Activated CD8-positive, alpha-beta T cell treated with anti-CD3 and anti-CD28 coated beads, Interleukin-2, amount 10 ng/mL, durations not matched to agents 7 days and 5 days (primary cell): ENCODE results near the gene RPS16. TPM values are rescaled to one million over a fixed set of nuclear protein-coding genes. Genes with fewer than 3 reads are reported as not detected.
A peak's percentile ranks its signal among the peaks of the same experiment; 100 is the strongest.

Experiments
- ATAC-seq: fragments of 150-1000 bp; cut with Tn5 transposase; one replicate; pipeline ENCODE4 v1.10.0; 2021; ENCODE audit warnings: moderate library complexity
- CTCF ChIA-PET: fragments of 350-600 bp; sonication (Branson Sonifier 250); formaldehyde crosslinking; loops from one replicate; lab custom pipeline; 2021; ENCODE audit warnings: antibody characterized with exemption; lab: Charles Lee
- POLR2A ChIA-PET: fragments of 350-600 bp; sonication (Branson Sonifier 250); formaldehyde crosslinking; loops from one replicate; lab custom pipeline; 2021; ENCODE audit warnings: antibody characterized with exemption; lab: Charles Lee
- DNase-seq: peaks from one replicate; pipeline ENCODE4 v3.0.0-alpha.2; 2020
- H3K27ac Mint-ChIP-seq: one replicate; pipeline ENCODE4 v1.8.0; 2021; ENCODE audit warnings: mild to moderate bottlenecking, mixed read lengths
- H3K27me3 Mint-ChIP-seq: one replicate; pipeline ENCODE4 v1.8.0; 2021; ENCODE audit warnings: low read depth, mixed read lengths
- H3K36me3 Mint-ChIP-seq: one replicate; pipeline ENCODE4 v1.8.0; 2021; ENCODE audit warnings: low read depth, mixed read lengths
- H3K4me1 Mint-ChIP-seq: one replicate; pipeline ENCODE4 v1.8.0; 2021; ENCODE audit warnings: low read depth, mixed read lengths
- H3K4me3 Mint-ChIP-seq: one replicate; pipeline ENCODE4 v1.8.0; 2021; ENCODE audit warnings: mild to moderate bottlenecking, mixed read lengths
- H3K9me3 Mint-ChIP-seq: one replicate; pipeline ENCODE4 v1.8.0; 2022; ENCODE audit warnings: mixed read lengths; ENCODE audit not compliant: insufficient read depth
- total RNA-seq, 2 experiments: library from RNA; stranded (reverse); gene quantifications; one replicate each; pipeline ENCODE4 v1.2.3, GENCODE V29; 2021

Gene RPS16
- total RNA-seq, 2 experiments from 2014 or later = 2,100 to 2,157 TPM

DNA sequence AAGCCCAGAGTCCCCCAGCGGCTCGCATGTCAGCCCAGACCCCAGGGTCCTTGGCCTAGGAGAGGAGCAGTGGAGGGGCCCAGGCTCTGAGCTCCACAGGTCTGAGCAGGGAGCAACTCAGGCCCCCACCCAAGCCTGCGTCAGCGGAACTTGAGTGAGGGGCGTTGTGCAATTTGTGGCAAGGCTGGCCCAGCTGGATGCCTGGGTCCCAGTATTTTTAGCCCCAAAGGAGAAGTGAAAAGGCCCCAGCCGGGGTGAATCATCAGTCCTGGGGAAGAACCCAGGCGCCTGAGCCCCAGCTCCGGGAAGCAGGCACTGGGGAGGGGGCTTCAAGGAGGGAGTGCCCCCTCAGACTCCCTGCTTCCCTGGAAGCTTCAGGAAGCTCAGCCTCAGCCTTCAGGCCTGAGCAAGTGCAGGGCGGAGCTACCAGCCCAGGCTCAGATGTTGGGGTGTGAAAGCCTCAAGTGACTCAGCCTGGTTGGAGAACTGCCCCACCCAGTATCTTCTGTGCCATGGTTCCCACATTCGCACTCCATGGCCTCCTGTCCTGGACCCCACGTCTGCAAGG is 37.4 kb downstream of the RPS16 start:
- DNase-seq = peak; percentile 69
- no peaks in the 10 kb centered on the region for H3K9me3 Mint-ChIP-seq
- peaks cover 28% of the 10 kb centered on the region for H3K36me3 Mint-ChIP-seq
- H3K4me3 Mint-ChIP-seq = peak overlapping the region; percentile 2
- POLR2A ChIA-PET = interaction anchor here (1.0 to 6.4 kb wide), 5 partner anchors 10 to 141 kb away, joined by 3 to 100 read pairs (median 18); partner anchors contain the start of genes GMFG, PLEKHG2, RPS16 and ZFP36
- peaks cover 73% of the 10 kb centered on the region for H3K4me1 Mint-ChIP-seq
- peak overlapping the region; percentile 82 for H3K27ac Mint-ChIP-seq
- no peaks in the 10 kb centered on the region for H3K27me3 Mint-ChIP-seq
- ATAC-seq = no peak
- CTCF ChIA-PET = interaction anchor here (0.7 to 3.8 kb wide), 13 partner anchors 9 to 287 kb away, joined by 3 to 145 read pairs (median 5); partner anchors contain the start of genes EID2B, PLEKHG2, RPS16 and SAMD4B

DNA sequence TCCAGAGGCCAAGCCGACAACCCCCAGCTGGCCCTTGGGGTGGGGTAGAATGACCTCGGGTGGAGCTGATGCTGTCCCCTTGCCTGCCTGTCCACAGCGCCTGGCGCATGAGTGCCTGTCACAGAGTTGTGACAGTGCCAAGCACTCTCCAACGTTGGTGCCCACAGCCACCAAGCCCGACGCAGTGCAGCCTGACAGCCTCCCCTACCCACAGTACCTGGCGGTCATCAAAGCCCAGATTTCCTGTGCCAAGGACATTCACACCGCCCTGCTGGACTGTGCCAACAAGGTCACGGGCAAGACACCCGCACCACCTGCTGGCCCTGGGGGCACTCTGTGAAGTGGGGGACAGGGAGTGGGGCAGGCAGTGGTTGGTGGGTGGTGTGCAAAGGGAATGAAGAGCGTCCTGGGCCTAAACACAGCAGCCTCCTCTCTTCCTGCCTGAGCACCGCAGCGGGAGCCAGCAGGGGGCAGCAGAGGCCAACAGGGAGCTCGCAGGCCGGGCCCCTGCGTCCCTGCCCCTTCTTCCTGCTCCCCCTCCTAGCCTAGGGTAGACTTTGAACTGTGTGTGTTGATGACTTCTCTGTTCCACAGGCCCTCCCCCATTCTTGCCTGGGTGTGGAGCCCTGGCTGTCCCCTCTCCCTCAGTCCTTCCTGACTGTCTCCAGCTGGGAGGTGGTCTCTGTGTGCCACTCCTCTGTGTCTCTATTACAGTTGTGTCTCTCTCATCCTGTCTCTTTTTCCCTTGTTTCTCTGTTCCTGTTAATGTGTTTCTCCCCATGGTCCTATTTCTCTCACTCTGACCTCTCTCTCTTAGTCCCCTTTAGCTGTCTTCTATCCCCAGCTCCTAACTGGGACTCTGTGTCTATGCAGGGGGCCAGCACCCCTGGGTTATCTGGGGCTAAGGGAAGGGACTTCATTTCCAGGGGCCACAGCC is 38.1 kb downstream of the RPS16 start:
- ChIA-PET POLR2A (interaction anchor here (0.6 to 6.4 kb wide), 7 partner anchors 10 to 585 kb away, joined by 3 to 100 read pairs (median 7); partner anchors contain the start of genes GMFG, LGALS4, PLEKHG2 and RPS16), CTCF (interaction anchor here (0.7 to 3.8 kb wide), 14 partner anchors 10 to 287 kb away, joined by 3 to 145 read pairs (median 4); partner anchors contain the start of genes EID2B, PLEKHG2, RPS16 and SAMD4B)
- H3K27me3 Mint-ChIP-seq = no peaks in the 10 kb centered on the region
- H3K4me3 Mint-ChIP-seq = peak overlapping the region; percentile 2
- peak overlapping the region; percentile 82 for H3K27ac Mint-ChIP-seq
- H3K4me1 Mint-ChIP-seq = peaks cover 70% of the 10 kb centered on the region
- DNase-seq (peak; percentile 95), ATAC-seq (peak; percentile 70)
- no peaks in the 10 kb centered on the region for H3K9me3 Mint-ChIP-seq
- H3K36me3 Mint-ChIP-seq = peaks cover 30% of the 10 kb centered on the region

DNA sequence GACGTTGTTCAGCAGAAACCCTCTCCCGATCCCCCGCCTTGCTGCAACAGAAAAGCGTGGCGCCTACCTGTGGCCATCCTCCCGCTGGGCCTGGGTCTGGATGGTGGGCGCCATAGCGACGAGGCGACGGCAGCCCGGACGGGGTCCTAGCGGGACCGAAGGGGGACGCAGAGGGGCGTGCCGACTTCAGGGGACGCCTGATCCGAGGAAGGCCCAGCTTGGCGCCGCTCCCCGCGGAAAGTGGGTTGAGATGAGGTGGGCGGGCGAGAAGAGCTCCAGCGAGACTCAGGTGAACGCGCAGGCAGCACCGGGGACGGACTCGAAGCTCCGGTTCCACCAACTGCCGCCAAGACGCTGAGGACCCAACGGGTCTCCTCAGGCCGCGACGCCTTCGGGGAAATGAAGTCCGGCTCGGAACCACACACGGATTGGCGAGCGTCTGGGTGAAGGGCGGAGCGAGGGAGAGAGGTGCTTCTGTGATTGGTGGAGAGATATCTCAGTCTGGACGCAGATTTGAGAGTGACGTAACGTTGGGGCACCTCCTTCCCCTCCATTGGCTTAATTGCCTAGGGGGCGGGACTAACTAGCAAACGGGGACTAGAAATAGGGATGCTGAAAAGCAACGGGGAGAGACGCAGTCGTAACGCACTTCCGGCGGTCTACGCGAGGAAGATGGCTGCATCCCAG is 44.9 kb downstream of the RPS16 start, which contains the start of the genes MED29 and PAF1:
Gene MED29 (plus strand): TSS at position 628 of the 687 bp plus-strand sequence. CDS start 45 bp downstream, at position 673.
Gene PAF1 (minus strand): TSS at position 356 of the 687 bp plus-strand sequence. CDS start 242 bp downstream, at position 114.
- no peaks in the 10 kb centered on the region for H3K27me3 Mint-ChIP-seq
- ChIA-PET POLR2A (interaction anchor here (0.6 to 2.2 kb wide), 19 partner anchors 11 to 265 kb away, joined by 3 to 39 read pairs (median 4); partner anchors contain the start of genes GMFG, PAK4, PLEKHG2 and RPS16), CTCF (interaction anchor here (0.6 to 2.7 kb wide), 11 partner anchors 9 to 269 kb away, joined by 3 to 38 read pairs (median 4); partner anchors contain the start of genes GMFG, PLEKHG2, RPS16 and SAMD4B)
- ATAC-seq (peak; percentile 95), DNase-seq (peak; percentile 99)
- H3K9me3 Mint-ChIP-seq = no peaks in the 10 kb centered on the region
- peak within 1 kb of the TSS; percentile 100 for H3K27ac Mint-ChIP-seq
- peaks cover 45% of the 10 kb centered on the region for H3K4me1 Mint-ChIP-seq
- peak within 1 kb of the TSS; percentile 95 for H3K4me3 Mint-ChIP-seq
- peaks cover 57% of the 10 kb centered on the region for H3K36me3 Mint-ChIP-seq

DNA sequence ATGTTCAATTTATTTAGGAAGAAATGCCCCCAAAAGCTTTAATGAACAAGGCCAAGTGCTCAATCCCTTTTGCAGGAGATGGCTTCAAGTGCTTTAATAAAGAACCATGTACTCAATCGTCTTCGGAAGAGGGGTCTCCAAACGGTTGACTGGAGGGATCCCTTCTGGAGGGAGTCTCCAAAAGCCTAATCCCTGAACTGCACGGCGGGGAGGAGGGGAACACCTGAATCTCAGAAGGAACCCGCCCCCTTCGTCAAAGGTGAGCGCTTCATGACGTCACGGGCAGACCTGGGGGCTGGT is 45.3 kb downstream of the RPS16 start:
- POLR2A ChIA-PET = interaction anchor here (1.0 to 2.2 kb wide), 10 partner anchors 11 to 144 kb away, joined by 3 to 39 read pairs (median 12); partner anchors contain the start of genes GMFG, PLEKHG2, RPS16 and SAMD4B
- peaks cover 49% of the 10 kb centered on the region for H3K4me1 Mint-ChIP-seq
- H3K27ac Mint-ChIP-seq = peak overlapping the region; percentile 100
- CTCF ChIA-PET = interaction anchor here (1.0 to 2.7 kb wide), 8 partner anchors 11 to 179 kb away, joined by 3 to 38 read pairs (median 6); partner anchors contain the start of genes PLEKHG2, RPS16, SAMD4B and ZFP36
- ATAC-seq (no peak), DNase-seq (peak; percentile 86)
- no peaks in the 10 kb centered on the region for H3K27me3 Mint-ChIP-seq
- H3K9me3 Mint-ChIP-seq = no peaks in the 10 kb centered on the region
- H3K36me3 Mint-ChIP-seq = peaks cover 59% of the 10 kb centered on the region
- peak overlapping the region; percentile 95 for H3K4me3 Mint-ChIP-seq

DNA sequence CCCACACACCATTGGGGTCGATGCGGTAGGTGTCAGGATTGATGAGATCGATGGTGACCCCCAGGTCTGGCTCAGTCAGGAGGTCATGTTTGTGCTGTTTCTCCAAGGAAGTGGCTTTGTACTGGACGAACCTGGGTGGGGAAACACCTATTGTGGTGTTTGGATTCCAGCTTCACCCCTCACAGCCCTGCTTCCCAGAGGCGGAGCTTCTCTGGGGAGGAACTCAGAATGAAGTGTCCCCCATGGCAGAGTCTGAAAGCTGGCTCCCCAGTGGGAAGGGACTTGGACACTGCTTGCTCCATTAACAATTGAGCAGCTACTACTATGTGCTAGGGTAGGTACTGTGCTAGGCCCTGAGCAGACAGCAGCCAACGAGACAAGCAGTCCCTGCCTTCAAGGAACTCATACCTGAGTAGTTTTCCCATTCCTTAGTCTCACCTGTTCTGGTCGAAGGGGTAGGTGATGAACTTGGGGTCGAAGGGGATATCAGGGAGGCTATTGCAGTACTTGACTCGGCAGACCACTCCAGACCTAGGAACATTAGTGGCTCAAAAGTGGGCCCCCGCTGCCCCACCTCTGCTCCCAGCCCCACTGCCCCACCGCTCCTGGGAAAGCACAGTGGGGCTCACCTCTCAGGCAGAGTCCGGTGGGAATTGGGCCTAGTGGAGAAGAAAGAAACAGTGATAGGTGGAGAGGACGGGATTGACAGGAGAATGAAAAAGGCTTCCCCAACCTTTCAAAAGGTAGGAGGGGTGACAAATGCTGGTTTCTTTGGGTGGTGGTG is 45.9 kb downstream of the RPS16 start:
- DNase-seq = no peak
- no peaks in the 10 kb centered on the region for H3K27me3 Mint-ChIP-seq
- H3K9me3 Mint-ChIP-seq = no peaks in the 10 kb centered on the region
- H3K36me3 Mint-ChIP-seq = peaks cover 56% of the 10 kb centered on the region
- H3K4me3 Mint-ChIP-seq = peak overlapping the region; percentile 95
- POLR2A ChIA-PET = interaction anchor here (1.0 kb wide), 2 partner anchors 44 to 144 kb away, joined by 3 read pairs; no protein-coding TSS in a partner anchor
- H3K4me1 Mint-ChIP-seq = peaks cover 46% of the 10 kb centered on the region
- H3K27ac Mint-ChIP-seq = peak overlapping the region; percentile 100
- CTCF ChIA-PET = interaction anchor here (1.4 to 2.4 kb wide), 2 partner anchors 12 to 23 kb away, joined by 5 to 8 read pairs; partner anchors contain the start of gene PLEKHG2
- ATAC-seq = no peak

DNA sequence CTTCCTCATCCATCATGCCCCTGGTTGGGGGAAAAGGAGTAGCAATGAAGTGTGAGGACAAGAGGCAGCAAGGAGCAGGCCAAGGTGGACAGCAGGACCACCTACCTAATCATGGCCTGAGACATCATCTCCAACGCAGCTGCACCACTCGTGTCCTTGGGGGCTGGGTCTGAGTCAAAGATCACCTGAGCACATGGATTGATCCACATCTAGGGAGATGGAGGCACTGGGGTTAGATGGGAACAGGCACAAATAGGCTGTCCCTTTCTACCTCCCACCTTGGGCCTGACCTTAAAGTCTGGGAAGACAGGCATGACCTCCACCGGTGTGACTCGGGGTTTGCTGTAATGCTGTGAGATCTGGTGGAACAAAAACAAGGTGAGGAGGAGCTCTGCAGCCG is 47.1 kb downstream of the RPS16 start:
- Mint-ChIP-seq H3K4me1 (peaks cover 44% of the 10 kb centered on the region), H3K27ac (peak overlapping the region; percentile 34), H3K4me3 (no peak overlapping the region), H3K9me3 (no peaks in the 10 kb centered on the region), H3K27me3 (no peaks in the 10 kb centered on the region), H3K36me3 (peaks cover 52% of the 10 kb centered on the region)
- ChIA-PET CTCF (no interaction called here), POLR2A (interaction anchor here (1.2 kb wide), 1 partner anchor 47 kb away, joined by 4 read pairs; the partner anchor contains the start of gene RPS16)
- no peak for ATAC-seq
- no peak for DNase-seq

DNA sequence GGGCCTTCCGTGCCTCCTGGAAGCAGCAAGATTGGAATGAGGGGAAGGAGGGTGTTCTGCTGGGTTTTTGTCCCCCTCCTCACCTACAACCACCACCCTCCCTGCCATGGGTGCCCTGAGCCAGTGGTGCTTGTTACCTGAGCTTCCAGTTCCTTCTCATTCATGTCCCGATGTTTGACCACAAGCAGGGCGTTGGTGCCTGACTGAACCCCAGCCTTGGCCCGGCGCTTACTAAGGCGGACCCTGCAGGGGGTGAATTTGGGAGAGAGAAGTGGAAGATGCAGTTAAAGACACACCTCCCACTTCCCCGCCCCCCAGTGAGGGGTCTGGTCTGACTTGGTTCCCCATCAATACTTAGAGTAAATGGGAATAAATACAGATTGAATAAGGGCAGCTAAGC is 49.2 kb downstream of the RPS16 start:
- Mint-ChIP-seq H3K27ac (no peak overlapping the region), H3K4me3 (no peak overlapping the region), H3K27me3 (no peaks in the 10 kb centered on the region), H3K9me3 (no peaks in the 10 kb centered on the region), H3K4me1 (peaks cover 28% of the 10 kb centered on the region), H3K36me3 (peaks cover 50% of the 10 kb centered on the region)
- CTCF ChIA-PET = no interaction called here
- POLR2A ChIA-PET = no interaction called here
- ATAC-seq (no peak), DNase-seq (no peak)

DNA sequence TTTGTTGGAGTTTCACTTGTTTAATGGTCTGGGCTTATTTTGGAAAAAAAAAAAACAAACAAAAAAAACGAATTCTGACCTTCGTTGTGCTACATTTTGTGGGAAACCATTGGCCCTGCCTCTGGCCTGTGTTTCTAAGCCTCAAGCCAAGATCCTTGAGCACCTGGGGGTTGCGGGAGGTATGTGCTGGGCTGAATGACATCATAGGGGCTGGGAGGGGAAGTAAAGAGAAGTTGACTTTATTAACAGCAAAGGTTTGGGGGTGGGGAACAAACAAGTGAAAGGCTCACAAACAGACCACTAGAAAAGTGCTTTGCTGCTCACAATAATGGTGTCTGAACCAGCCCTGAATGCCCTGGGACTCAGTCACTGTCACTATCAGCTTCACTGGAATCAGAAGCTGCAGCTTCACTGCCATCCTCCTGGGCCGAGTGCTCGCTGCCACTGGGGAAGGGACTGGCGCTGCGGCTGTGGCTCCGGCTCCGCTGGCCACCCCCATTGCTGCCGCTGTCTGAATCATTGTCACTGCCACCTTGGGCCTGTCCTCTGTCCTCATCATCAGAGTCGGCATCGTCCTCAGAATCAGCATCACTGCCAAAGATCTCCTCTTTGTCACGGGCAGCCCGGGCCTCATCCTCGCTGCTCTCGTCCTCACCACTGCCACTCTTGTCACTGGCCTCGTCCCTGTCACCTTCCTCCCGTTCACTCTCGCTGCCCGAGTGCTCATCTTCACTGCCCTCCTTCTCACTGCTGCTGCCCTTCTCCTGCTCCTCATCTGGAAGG is 49.9 kb downstream of the RPS16 start:
- Mint-ChIP-seq H3K9me3 (no peaks in the 10 kb centered on the region), H3K4me1 (peaks cover 25% of the 10 kb centered on the region), H3K4me3 (no peak overlapping the region), H3K36me3 (peaks cover 53% of the 10 kb centered on the region), H3K27me3 (no peaks in the 10 kb centered on the region), H3K27ac (peak overlapping the region; percentile 20)
- DNase-seq = no peak
- no peak for ATAC-seq
- POLR2A ChIA-PET = no interaction called here
- CTCF ChIA-PET = no interaction called here

DNA sequence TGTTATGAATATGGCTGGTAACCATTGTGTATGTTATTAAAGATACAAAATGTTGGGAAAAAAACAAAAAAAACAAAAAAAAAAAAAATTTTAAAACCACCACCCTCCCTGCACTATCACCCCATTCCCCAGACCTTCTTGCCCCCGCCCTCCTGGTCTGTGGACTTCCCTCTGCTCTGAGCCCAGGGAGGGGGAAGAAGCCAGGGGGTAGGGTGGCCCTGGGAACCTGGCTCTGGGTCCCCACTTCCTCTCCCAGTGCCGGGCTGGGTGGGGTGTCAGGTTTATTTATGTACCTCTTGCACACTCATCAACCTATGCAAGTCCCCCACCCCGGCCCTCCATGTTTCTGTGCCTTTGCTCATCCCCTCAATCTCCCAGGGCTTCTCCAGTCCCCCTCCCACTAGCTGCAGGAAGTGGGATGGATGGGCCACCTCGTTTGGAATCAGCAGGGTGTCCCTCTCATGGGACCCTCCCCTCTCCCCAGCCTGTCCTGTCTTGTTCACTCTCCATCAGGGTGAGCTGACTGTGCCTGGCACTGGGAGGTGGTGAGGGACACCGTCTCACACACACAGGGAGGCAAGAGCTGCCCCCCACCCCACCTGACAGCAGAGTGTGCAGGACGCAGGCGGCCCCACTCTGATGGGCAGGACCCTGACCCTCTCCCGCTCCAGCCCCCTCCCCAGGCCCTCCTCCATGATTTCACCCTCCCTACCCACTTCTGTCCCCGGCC is 50.7 kb downstream of the RPS16 start:
- Mint-ChIP-seq H3K27ac (peak overlapping the region; percentile 60), H3K4me1 (peaks cover 20% of the 10 kb centered on the region), H3K36me3 (peaks cover 53% of the 10 kb centered on the region), H3K9me3 (no peaks in the 10 kb centered on the region), H3K4me3 (no peak overlapping the region), H3K27me3 (no peaks in the 10 kb centered on the region)
- ChIA-PET CTCF (interaction anchor here (0.6 kb wide), 1 partner anchor 159 kb away, joined by 3 read pairs; no protein-coding TSS in a partner anchor), POLR2A (no interaction called here)
- DNase-seq (no peak), ATAC-seq (no peak)
